HEK293 (cell line): ENCODE measurements around the gene RPIA.

ENCODE experiments used
- ZFP3 ChIP-seq: fragments of 450-650 bp; formaldehyde crosslinking; IDR thresholded peaks from 2 replicates; pipeline ENCODE4 v1.5.1; 2016; ENCODE audit warnings: low read depth, missing biosample characterization, missing genetic modification characterization
- ZNF561 ChIP-seq: fragments of 450-650 bp; IDR thresholded peaks from 2 replicates; pipeline ENCODE4 v1.5.1; 2018; ENCODE audit warnings: missing biosample characterization, missing genetic modification characterization, borderline replicate concordance
- TF ChIP-seq, protein P1 (sequence below): fragments of 450-650 bp; formaldehyde crosslinking; IDR thresholded peaks from 2 replicates; pipeline ENCODE4 v1.5.1; 2016; ENCODE audit warnings: missing biosample characterization, missing genetic modification characterization, low read depth
- TF ChIP-seq, protein P2 (sequence below): fragments of 450-650 bp; formaldehyde crosslinking; IDR thresholded peaks from 2 replicates; pipeline ENCODE4 v1.5.1; 2016; ENCODE audit warnings: missing biosample characterization, missing genetic modification characterization

DNA sequence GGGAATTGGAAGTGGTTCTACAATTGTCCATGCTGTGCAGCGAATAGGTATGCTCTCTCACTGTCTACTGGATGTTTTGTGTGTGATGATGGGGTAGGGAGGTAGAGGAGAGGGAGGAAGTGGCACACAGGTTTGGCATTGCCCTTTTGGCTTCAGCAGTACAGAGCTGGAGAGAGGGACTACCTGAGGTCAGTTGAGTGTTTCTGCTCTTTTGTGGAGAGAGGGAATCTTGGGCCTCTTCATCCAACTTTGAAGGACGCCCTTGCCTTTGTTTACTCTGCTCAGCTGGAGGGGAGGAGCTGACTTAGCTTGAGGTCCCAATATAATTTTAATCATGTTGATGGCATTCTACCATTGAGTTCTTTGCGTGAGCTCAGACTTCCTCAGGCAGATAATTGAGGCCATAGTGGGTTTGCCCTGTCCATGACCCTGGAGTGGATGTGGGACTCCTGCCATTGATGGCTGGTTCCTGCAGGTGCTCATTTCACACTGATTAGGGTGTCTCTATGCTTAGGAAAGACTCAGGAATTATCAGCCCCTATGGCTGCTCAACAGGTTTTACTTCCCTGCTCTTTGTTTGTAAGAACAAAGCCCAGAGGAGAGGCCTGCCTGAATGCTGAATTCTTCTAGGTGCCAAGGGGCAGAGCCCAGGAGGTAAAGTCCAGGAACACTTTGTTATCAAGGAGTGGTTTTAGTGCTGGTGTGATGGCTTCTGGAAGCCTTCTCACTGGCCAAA, 7.2 kb downstream of the RPIA start:
- TF ChIP-seq ZFP3 (tag by site-specific recombination) (no peak), ZNF561 (no peak)
- TF ChIP-seq, protein P1, sequence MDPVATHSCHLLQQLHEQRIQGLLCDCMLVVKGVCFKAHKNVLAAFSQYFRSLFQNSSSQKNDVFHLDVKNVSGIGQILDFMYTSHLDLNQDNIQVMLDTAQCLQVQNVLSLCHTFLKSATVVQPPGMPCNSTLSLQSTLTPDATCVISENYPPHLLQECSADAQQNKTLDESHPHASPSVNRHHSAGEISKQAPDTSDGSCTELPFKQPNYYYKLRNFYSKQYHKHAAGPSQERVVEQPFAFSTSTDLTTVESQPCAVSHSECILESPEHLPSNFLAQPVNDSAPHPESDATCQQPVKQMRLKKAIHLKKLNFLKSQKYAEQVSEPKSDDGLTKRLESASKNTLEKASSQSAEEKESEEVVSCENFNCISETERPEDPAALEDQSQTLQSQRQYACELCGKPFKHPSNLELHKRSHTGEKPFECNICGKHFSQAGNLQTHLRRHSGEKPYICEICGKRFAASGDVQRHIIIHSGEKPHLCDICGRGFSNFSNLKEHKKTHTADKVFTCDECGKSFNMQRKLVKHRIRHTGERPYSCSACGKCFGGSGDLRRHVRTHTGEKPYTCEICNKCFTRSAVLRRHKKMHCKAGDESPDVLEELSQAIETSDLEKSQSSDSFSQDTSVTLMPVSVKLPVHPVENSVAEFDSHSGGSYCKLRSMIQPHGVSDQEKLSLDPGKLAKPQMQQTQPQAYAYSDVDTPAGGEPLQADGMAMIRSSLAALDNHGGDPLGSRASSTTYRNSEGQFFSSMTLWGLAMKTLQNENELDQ: no peak
- TF ChIP-seq, protein P2, sequence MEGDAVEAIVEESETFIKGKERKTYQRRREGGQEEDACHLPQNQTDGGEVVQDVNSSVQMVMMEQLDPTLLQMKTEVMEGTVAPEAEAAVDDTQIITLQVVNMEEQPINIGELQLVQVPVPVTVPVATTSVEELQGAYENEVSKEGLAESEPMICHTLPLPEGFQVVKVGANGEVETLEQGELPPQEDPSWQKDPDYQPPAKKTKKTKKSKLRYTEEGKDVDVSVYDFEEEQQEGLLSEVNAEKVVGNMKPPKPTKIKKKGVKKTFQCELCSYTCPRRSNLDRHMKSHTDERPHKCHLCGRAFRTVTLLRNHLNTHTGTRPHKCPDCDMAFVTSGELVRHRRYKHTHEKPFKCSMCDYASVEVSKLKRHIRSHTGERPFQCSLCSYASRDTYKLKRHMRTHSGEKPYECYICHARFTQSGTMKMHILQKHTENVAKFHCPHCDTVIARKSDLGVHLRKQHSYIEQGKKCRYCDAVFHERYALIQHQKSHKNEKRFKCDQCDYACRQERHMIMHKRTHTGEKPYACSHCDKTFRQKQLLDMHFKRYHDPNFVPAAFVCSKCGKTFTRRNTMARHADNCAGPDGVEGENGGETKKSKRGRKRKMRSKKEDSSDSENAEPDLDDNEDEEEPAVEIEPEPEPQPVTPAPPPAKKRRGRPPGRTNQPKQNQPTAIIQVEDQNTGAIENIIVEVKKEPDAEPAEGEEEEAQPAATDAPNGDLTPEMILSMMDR (tag by site-specific recombination): no peak
